ENCODE results near the gene STK38L.

Gene STK38L

GRCh38 chr12:27330846-27331245, 86.8 kb downstream of the STK38L start:
- no peak for DNase-seq

- DNase-seq = peak; percentile 71
Measured at GRCh38 chr12:27331291-27331926, 87.3 kb downstream of the STK38L start.

- no peak for DNase-seq
Measured at GRCh38 chr12:27331927-27332324, 87.8 kb downstream of the STK38L start.

- no peak for DNase-seq
Measured at GRCh38 chr12:27332407-27332713, 88.3 kb downstream of the STK38L start.

GRCh38 chr12:27332714-27333402, 88.8 kb downstream of the STK38L start, which contains the start of gene BMAL2:
BMAL2 (plus strand) TSS chr12:27332836; CDS start chr12:27333073, 237 bp downstream.
- peak; percentile 13 for DNase-seq

- DNase-seq = peak; percentile 10
Measured at GRCh38 chr12:27333403-27334009, 89.4 kb downstream of the STK38L start.

GRCh38 chr12:27334042-27334720, 90.1 kb downstream of the STK38L start:
- no peak for DNase-seq

GRCh38 chr12:27334721-27335082, 90.6 kb downstream of the STK38L start:
- no peak for DNase-seq

- DNase-seq = no peak
Measured at GRCh38 chr12:27335364-27336281, 91.5 kb downstream of the STK38L start.

- DNase-seq = no peak
Measured at GRCh38 chr12:27336282-27336653, 92.2 kb downstream of the STK38L start.

GRCh38 chr12:27337376-27337775, 93.3 kb downstream of the STK38L start:
- DNase-seq = no peak

GRCh38 chr12:27338473-27338872, 94.4 kb downstream of the STK38L start:
- no peak for DNase-seq

GRCh38 chr12:27340971-27341370, 96.9 kb downstream of the STK38L start:
- no peak for DNase-seq

- DNase-seq = no peak
Measured at GRCh38 chr12:27342536-27342935, 98.5 kb downstream of the STK38L start.

GRCh38 chr12:27343255-27344000, 99.3 kb downstream of the STK38L start:
- DNase-seq = no peak

GRCh38 chr12:27344246-27344645, 100.2 kb downstream of the STK38L start:
- no peak for DNase-seq

GRCh38 chr12:27344760-27345159, 100.7 kb downstream of the STK38L start:
- DNase-seq = no peak

GRCh38 chr12:27345376-27345775, 101.3 kb downstream of the STK38L start:
- no peak for DNase-seq

GRCh38 chr12:27347779-27348178, 103.7 kb downstream of the STK38L start:
- DNase-seq = no peak

- DNase-seq = no peak
Measured at GRCh38 chr12:27351476-27351875, 107.4 kb downstream of the STK38L start.

- no peak for DNase-seq
Measured at GRCh38 chr12:27355486-27355885, 111.4 kb downstream of the STK38L start.

GRCh38 chr12:27355979-27356378, 111.9 kb downstream of the STK38L start:
- DNase-seq = no peak

Measured in GF-D8 (cell line).